Sigmoid colon (tissue), 7 donors: ENCODE data around the gene DUXB. TPM values are rescaled to one million over a fixed set of nuclear protein-coding genes. Genes with fewer than 3 reads are reported as not detected.

Source experiments
- DNase-seq: peaks from one replicate; pipeline ENCODE4 v3.0.0-alpha.2; 2019
- H3K27ac ChIP-seq, 4 donors: fragments of 200-600 bp; sonication (generic); one replicate each; pipeline ENCODE4 v1.5.1; 2016 to 2019; ENCODE audit warnings: mild to moderate bottlenecking in 1 of 4
- H3K27me3 ChIP-seq, 3 donors: fragments of 200-600 bp; sonication (generic); one replicate each; pipeline ENCODE4 v1.5.1; 2019; ENCODE audit warnings: mild to moderate bottlenecking in 1 of 3
- H3K36me3 ChIP-seq, 4 donors: fragments of 200-600 bp; sonication (generic); one replicate each; pipeline ENCODE4 v1.5.1; 2016 to 2019
- H3K4me1 ChIP-seq, 4 donors: fragments of 200-600 bp; sonication (generic); one replicate each; pipeline ENCODE4 v1.5.1; 2017 to 2019
- H3K4me3 ChIP-seq, 4 donors: fragments of 200-600 bp; sonication (generic); one replicate each; pipeline ENCODE4 v1.5.1; 2017 to 2019; ENCODE audit warnings: mild to moderate bottlenecking in 2 of 4, moderate library complexity in 1 of 4
- H3K9me3 ChIP-seq, 4 donors: fragments of 200-600 bp in 3 of 4; sonication (generic) in 3 of 4; one replicate each; pipeline versions ENCODE4 v1.5.1 to v1.6.1; 2013 to 2019
- CTCF ChIP-seq, 4 experiments: fragments of 450-650 bp in 3 of 4; fragments of 200-600 bp in 1 of 4; IDR thresholded peaks; one replicate each; pipeline ENCODE4 v1.5.1; 2016 to 2019; ENCODE audit warnings: antibody characterized with exemption in 4 of 4, mild to moderate bottlenecking in 3 of 4, moderate library complexity in 2 of 4
- EP300 ChIP-seq, 4 donors: sonication (generic); formaldehyde crosslinking; IDR thresholded peaks; one replicate each; pipeline ENCODE4 v1.6.1; 2017; ENCODE audit warnings: antibody characterized with exemption in 4 of 4
- POLR2A ChIP-seq, 2 donors: fragments of 450-650 bp; IDR thresholded peaks; one replicate each; pipeline ENCODE4 v1.6.1; 2016; ENCODE audit warnings: antibody characterized with exemption in 2 of 2, mild to moderate bottlenecking in 2 of 2, moderate library complexity in 2 of 2
- POLR2AphosphoS5 ChIP-seq, 4 donors: sonication (generic); formaldehyde crosslinking; IDR thresholded peaks; one replicate each; pipeline ENCODE4 v1.6.1; 2017; ENCODE audit warnings: antibody characterized with exemption in 4 of 4
- WGBS, 2 donors: extraction: QIAGEN DNeasy Blood & Tissue Kit; methylation state at CpG; one replicate each; pipeline ENCODE4 v1.1.7; 2013; 5-methylcytosine and 5-hydroxymethylcytosine counted together
- intact Hi-C: fragments of 100-400 bp; cut with DNase I; formaldehyde crosslinking; loops from one replicate; pipeline ENCODE4 v1.15.1; 2023
- polyA plus RNA-seq, 3 donors: library from polyadenylated mRNA; stranded (reverse); fragments of 200-250 nt; gene quantifications; one replicate each; pipeline ENCODE4 v1.2.3, GENCODE V29; 2013
- total RNA-seq, 4 donors: library from RNA; depleted of rRNA; stranded (reverse); fragments of >200 nt; gene quantifications; one replicate each; pipeline ENCODE4 v1.1.0, GENCODE V29; 2016
- donor health status: healthy with polysubstance abuse.
- donor health status: Bipolar disorder and iron deficiency.
- donor health status: healthy.

Gene DUXB
- total RNA-seq, result not detected
- polyA plus RNA-seq, result not detected

- no peak for TF ChIP-seq POLR2A (IDR thresholded peaks at IDR 0.05)
- intact Hi-C loops, result no loop called here
- DNase-seq, result no peak
- no peaks in the 10 kb centered on the region for H3K36me3 ChIP-seq
- no peaks in the 10 kb centered on the region for H3K27me3 ChIP-seq
- no peaks in the 10 kb centered on the region for H3K9me3 ChIP-seq
- WGBS, 2 donors, result 91% methylated on average over 5 of the region's 5 CpGs
- no peak within 1 kb of the TSS for H3K4me3 ChIP-seq
- no peak within 1 kb of the TSS for H3K27ac ChIP-seq
- H3K4me1 ChIP-seq, result no peaks in the 10 kb centered on the region
Measured at GRCh38 chr16:75701361-75701760, at the start of gene DUXB. Gene DUXB, minus strand, starts transcription at chr16:75701461. Its CDS starts 43 bp downstream, at chr16:75701418.

DNA sequence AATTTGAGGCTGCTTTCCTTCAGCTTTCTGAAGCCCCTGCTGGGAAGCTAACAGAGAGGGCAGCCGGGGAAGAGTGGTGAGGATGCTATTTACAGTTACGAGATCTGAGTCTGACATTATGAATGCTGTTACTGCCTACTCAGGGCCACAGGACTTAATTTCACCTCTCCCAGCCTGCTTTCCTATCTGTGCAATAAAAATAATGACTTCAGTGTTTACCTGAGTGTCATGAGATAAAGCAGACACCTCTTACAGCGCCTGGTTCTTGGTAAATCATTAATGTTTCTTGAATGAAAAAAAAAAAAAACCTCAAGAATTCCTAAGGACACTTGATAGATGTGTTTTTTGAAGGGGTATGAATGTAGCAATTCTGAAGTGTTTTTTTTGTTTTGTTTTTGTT, 49.3 kb upstream of the DUXB start:
- peak in 1 of 4 donors; percentile 20 for TF ChIP-seq POLR2AphosphoS5 (IDR thresholded peaks at IDR 0.05)
- TF ChIP-seq CTCF (IDR thresholded peaks at IDR 0.05), result no peak

GRCh38 chr16:75746359-75746758, 45.1 kb upstream of the DUXB start:
- intact Hi-C loops, result no loop called here
- no peak for TF ChIP-seq EP300 (IDR thresholded peaks at IDR 0.05)
- TF ChIP-seq POLR2AphosphoS5 (IDR thresholded peaks at IDR 0.05), result no peak
- no peak for TF ChIP-seq CTCF (IDR thresholded peaks at IDR 0.05)

More for the DNA sequence above, 49.3 kb upstream of the DUXB start:
- WGBS, 2 donors, result 26 to 64% methylated on average over 3 of the region's 3 CpGs
- no peaks in the 10 kb centered on the region for H3K36me3 ChIP-seq
- H3K4me3 ChIP-seq, result no peak overlapping the region
- no peak overlapping the region for H3K27ac ChIP-seq
- no peaks in the 10 kb centered on the region for H3K27me3 ChIP-seq
- intact Hi-C loops, result no loop called here
- no peak for DNase-seq
- H3K9me3 ChIP-seq, result no peaks in the 10 kb centered on the region
- H3K4me1 ChIP-seq, result peaks cover 0 to 10% (median 5%) of the 10 kb centered on the region in 4 donors

DNA sequence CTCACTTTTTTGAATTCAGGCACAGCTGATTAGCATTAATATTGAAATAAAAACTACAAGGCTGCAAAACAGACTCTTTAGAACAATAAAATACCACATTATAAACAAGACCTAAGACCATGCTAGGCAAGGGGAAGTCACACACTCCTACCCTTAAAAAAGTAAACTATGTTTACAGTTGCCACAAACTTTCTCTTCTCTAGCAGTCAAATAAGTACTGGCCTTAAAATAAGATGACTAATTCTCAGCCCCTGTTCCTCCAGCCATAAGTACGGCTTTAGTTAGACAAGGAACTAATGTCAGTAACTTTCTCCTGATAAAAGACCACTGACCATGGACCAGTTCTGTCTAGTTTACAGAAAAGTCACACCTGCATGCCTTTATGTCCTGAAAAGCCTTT, 44.6 kb upstream of the DUXB start:
- Histone ChIP-seq H3K4me3 (no peak overlapping the region), H3K27ac (no peak overlapping the region), H3K36me3 (no peaks in the 10 kb centered on the region), H3K4me1 (peaks cover 0 to 10% (median 5%) of the 10 kb centered on the region in 4 donors), H3K27me3 (no peaks in the 10 kb centered on the region), H3K9me3 (no peaks in the 10 kb centered on the region)
- intact Hi-C loops, result no loop called here
- no peak for DNase-seq
- TF ChIP-seq CTCF (IDR thresholded peaks at IDR 0.05) (no peak), POLR2AphosphoS5 (IDR thresholded peaks at IDR 0.05) (no peak), EP300 (IDR thresholded peaks at IDR 0.05) (no peak), POLR2A (IDR thresholded peaks at IDR 0.05) (no peak)
- 78 to 86% methylated on average over 1 of the region's 1 CpG for WGBS, 2 donors

More at GRCh38 chr16:75746359-75746758, 45.1 kb upstream of the DUXB start:
- H3K4me3 ChIP-seq, result no peak overlapping the region
- DNase-seq, result no peak
- 87 to 90% methylated on average over 3 of the region's 3 CpGs for WGBS, 2 donors
- H3K27ac ChIP-seq, result no peak overlapping the region
- no peaks in the 10 kb centered on the region for H3K27me3 ChIP-seq
- H3K36me3 ChIP-seq, result no peaks in the 10 kb centered on the region
- peaks cover 0 to 10% (median 5%) of the 10 kb centered on the region in 4 donors for H3K4me1 ChIP-seq
- no peaks in the 10 kb centered on the region for H3K9me3 ChIP-seq

DNA sequence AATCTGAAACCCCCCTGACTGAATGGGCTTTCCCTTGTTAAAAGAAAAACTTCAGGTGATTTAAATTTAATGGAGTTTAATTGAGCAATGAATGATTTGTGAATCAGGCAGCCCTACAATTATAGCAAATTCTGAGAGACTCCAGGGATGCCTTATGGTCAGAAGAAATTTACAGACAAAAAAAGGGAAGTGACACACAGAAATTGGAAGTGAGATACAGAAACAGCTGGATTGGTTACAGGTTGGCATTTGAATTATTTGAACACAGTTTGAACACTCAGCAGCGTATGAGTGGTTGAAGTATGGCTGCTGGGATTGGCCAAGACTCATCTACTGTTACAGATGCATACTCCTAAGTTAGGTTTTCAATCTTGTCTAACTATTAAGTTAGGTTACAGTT, 44.0 kb upstream of the DUXB start:
- no peak overlapping the region for H3K27ac ChIP-seq
- intact Hi-C loops, result no loop called here
- H3K4me3 ChIP-seq, result no peak overlapping the region
- H3K4me1 ChIP-seq, result peaks cover 0 to 4% (median 2%) of the 10 kb centered on the region in 4 donors
- no peak for DNase-seq
- no peaks in the 10 kb centered on the region for H3K27me3 ChIP-seq
- TF ChIP-seq EP300 (IDR thresholded peaks at IDR 0.05), result no peak
- TF ChIP-seq POLR2A (IDR thresholded peaks at IDR 0.05), result no peak
- no peak for TF ChIP-seq POLR2AphosphoS5 (IDR thresholded peaks at IDR 0.05)
- TF ChIP-seq CTCF (IDR thresholded peaks at IDR 0.05), result no peak
- peaks cover 0 to 3% (median 0%) of the 10 kb centered on the region in 4 donors for H3K9me3 ChIP-seq
- no peaks in the 10 kb centered on the region for H3K36me3 ChIP-seq
- WGBS, 2 donors, result 55 to 89% methylated on average over 1 of the region's 1 CpG
